Amniotic epithelial cell (primary cell): ENCODE measurements around the gene ABCD4.
A peak's percentile ranks its signal among the peaks of the same experiment; 100 is the strongest.
"Not testable (repeated sequence)": the region's sequence is repeated elsewhere in the genome, so short reads cannot be mapped to it uniquely, and the experiment has no call there.

Experiments used
- DNase-seq: peaks from one replicate; pipeline ENCODE4 v3.0.0-alpha.2; 2010; ENCODE audit warnings: low read depth

ABCD4 gene

GRCh38 chr14:74302634-74303569 is at the start of gene ABCD4:
Gene ABCD4, minus strand, starts transcription at chr14:74302934. Its CDS starts 22 bp downstream, at chr14:74302912.
- peak; percentile 90 for DNase-seq

- no peak for DNase-seq
Measured at GRCh38 chr14:74350928-74351323, 48.2 kb upstream of the ABCD4 start.

GRCh38 chr14:74350211-74350927 is 47.6 kb upstream of the ABCD4 start:
- no peak for DNase-seq

- no peak for DNase-seq
Measured at GRCh38 chr14:74349757-74350156, 47.0 kb upstream of the ABCD4 start.

GRCh38 chr14:74348735-74349463 is 46.2 kb upstream of the ABCD4 start:
- DNase-seq: no peak

- no peak for DNase-seq
Measured at GRCh38 chr14:74348241-74348734, 45.6 kb upstream of the ABCD4 start, which contains the start of gene VRTN. Gene VRTN, plus strand, starts transcription at chr14:74348471. Its CDS starts 8,313 bp downstream, at chr14:74356784.

GRCh38 chr14:74347795-74348100 is 45.0 kb upstream of the ABCD4 start:
- no peak for DNase-seq

- DNase-seq: no peak
Measured at GRCh38 chr14:74347097-74347794, 44.5 kb upstream of the ABCD4 start.

- DNase-seq: no peak
Measured at GRCh38 chr14:74346341-74346740, 43.6 kb upstream of the ABCD4 start.

- peak; percentile 95 for DNase-seq
Measured at GRCh38 chr14:74333909-74334308, 31.2 kb upstream of the ABCD4 start.

GRCh38 chr14:74329950-74330552 is 27.3 kb upstream of the ABCD4 start:
- DNase-seq: not testable (repeated sequence)

- no peak for DNase-seq
Measured at GRCh38 chr14:74326369-74327152, 23.8 kb upstream of the ABCD4 start.

GRCh38 chr14:74325446-74325845 is 22.7 kb upstream of the ABCD4 start:
- no peak for DNase-seq

GRCh38 chr14:74324931-74325361 is 22.2 kb upstream of the ABCD4 start:
- DNase-seq: peak; percentile 43

- no peak for DNase-seq
Measured at GRCh38 chr14:74314576-74314975, 11.8 kb upstream of the ABCD4 start.

GRCh38 chr14:74313601-74314000 is 10.9 kb upstream of the ABCD4 start:
- no peak for DNase-seq

GRCh38 chr14:74312161-74312560 is 9.4 kb upstream of the ABCD4 start:
- DNase-seq: no peak

- no peak for DNase-seq
Measured at GRCh38 chr14:74309125-74310022, 6.6 kb upstream of the ABCD4 start.

- no peak for DNase-seq
Measured at GRCh38 chr14:74308695-74309094, 6.0 kb upstream of the ABCD4 start.
